Measurements from ENCODE around the gene LEPROT. TPM values are rescaled to one million over a fixed set of nuclear protein-coding genes. Genes with fewer than 3 reads are reported as not detected.

LEPROT gene
- total RNA-seq, 1 donor from 2014 or later = 107 TPM

DNA sequence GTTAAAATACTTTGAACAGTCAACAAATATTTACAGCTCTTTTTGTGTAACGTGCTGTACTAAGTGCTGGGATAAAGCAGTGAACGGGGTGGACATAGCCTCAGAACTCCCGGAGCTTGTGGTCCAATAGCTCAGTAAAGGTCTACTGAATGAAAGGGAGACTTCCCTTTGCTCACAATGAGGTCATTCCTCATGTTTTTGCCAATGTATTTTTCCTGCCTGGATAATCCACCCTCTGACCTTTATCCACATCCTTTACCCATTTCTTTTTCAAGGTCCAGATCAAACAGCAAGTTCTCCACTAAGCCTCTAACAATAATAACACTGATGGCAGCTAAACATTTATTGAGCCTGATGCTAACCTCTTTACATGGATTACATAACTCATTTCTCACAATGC is 55.9 kb downstream of the LEPROT start:
- intact Hi-C loops (cut with DNase I) = no loop called here
- H3K9me3 ChIP-seq = no peaks in the 10 kb centered on the region
- no peak for DNase-seq
- H3K36me3 ChIP-seq = no peaks in the 10 kb centered on the region
- no peaks in the 10 kb centered on the region for H3K4me1 ChIP-seq
- ATAC-seq = no peak
- no peak overlapping the region for H3K4me3 ChIP-seq
- TF ChIP-seq CTCF (IDR thresholded peaks at IDR 0.05) = no peak
- H3K27ac ChIP-seq = no peak overlapping the region
- no peaks in the 10 kb centered on the region for H3K27me3 ChIP-seq

- no peaks in the 10 kb centered on the region for H3K4me1 ChIP-seq
- H3K36me3 ChIP-seq = no peaks in the 10 kb centered on the region
- no peak overlapping the region for H3K27ac ChIP-seq
Measured at GRCh38 chr1:65477414-65478378, 57.2 kb downstream of the LEPROT start.

DNA sequence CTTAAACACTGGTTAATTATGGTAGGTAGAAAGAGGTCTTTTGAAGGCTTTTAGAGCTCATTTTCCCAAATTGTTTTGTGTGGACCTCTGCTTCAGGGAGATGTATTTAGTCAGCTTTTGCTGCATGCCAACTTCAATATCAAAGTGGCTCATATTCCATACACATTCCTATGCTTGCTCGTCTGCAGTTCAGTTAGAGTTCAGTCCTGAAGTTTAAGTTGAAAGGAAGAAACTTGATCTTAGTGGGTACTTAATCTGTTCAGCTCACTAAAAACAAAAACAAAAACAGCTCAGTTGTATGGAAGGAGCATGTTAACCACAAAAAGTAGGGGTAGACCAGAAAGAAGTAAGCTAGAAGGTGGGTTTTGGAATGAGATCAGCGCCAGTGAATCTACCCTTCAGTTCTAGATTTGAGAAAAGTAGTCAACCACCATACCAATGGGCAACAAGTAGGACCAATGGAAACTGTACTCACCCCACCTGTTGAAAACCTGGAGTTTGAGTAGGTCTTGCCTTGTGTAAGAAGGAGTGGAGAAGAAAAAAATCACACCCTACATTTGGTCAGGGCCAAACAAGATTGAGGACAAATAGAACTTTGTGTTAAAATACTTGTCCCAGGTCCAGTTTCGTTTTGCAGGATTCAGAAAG is 58.0 kb downstream of the LEPROT start:
- no peaks in the 10 kb centered on the region for H3K36me3 ChIP-seq
- H3K9me3 ChIP-seq = no peaks in the 10 kb centered on the region
- no peak for DNase-seq
- TF ChIP-seq CTCF (IDR thresholded peaks at IDR 0.05) = no peak
- no peaks in the 10 kb centered on the region for H3K27me3 ChIP-seq
- H3K4me3 ChIP-seq = no peak overlapping the region
- no peak for ATAC-seq
- intact Hi-C loops (cut with DNase I) = no loop called here
- H3K4me1 ChIP-seq = no peaks in the 10 kb centered on the region
- H3K27ac ChIP-seq = no peak overlapping the region

More at GRCh38 chr1:65477414-65478378, 57.2 kb downstream of the LEPROT start:
- no peak for ATAC-seq
- no peaks in the 10 kb centered on the region for H3K9me3 ChIP-seq
- no peaks in the 10 kb centered on the region for H3K27me3 ChIP-seq
- no peak for DNase-seq
- intact Hi-C loops (cut with DNase I) = no loop called here
- no peak for TF ChIP-seq CTCF (IDR thresholded peaks at IDR 0.05)
- no peak overlapping the region for H3K4me3 ChIP-seq

DNA sequence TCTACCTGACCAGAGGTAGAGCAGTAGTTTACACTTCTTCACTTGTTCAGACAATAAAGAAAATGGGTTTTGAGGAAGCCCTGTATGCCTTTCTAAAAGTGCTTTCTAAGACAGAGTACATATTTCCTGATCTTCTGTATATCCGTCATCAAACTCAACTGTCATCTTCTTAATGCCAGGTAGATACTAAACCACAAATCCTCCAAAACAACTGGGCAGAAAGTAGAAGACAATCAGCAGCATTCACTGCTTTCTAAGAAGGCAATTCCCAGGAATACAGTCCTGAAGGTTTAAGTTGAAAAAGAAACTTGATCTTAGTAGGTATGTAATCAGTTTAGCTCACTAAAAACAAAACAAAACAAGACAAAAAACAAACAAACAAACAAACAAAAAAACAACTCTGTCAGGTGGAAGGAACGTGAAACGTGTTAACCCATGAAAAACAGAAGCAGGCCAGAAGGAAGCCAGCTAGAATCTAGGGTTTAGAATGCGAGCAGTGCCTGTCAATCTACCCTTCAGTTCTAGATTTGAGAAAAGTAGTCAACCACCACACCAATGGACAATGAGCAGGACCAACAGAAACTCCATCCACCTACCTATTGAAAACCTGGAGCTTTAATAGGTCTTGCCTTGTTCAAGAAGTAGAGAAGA is 59.2 kb downstream of the LEPROT start:
- H3K27me3 ChIP-seq = no peaks in the 10 kb centered on the region
- intact Hi-C loops (cut with DNase I) = no loop called here
- no peaks in the 10 kb centered on the region for H3K4me1 ChIP-seq
- H3K27ac ChIP-seq = no peak overlapping the region
- H3K4me3 ChIP-seq = no peak overlapping the region
- DNase-seq = no peak
- H3K9me3 ChIP-seq = no peaks in the 10 kb centered on the region
- ATAC-seq = no peak
- no peak for TF ChIP-seq CTCF (IDR thresholded peaks at IDR 0.05)
- no peaks in the 10 kb centered on the region for H3K36me3 ChIP-seq

DNA sequence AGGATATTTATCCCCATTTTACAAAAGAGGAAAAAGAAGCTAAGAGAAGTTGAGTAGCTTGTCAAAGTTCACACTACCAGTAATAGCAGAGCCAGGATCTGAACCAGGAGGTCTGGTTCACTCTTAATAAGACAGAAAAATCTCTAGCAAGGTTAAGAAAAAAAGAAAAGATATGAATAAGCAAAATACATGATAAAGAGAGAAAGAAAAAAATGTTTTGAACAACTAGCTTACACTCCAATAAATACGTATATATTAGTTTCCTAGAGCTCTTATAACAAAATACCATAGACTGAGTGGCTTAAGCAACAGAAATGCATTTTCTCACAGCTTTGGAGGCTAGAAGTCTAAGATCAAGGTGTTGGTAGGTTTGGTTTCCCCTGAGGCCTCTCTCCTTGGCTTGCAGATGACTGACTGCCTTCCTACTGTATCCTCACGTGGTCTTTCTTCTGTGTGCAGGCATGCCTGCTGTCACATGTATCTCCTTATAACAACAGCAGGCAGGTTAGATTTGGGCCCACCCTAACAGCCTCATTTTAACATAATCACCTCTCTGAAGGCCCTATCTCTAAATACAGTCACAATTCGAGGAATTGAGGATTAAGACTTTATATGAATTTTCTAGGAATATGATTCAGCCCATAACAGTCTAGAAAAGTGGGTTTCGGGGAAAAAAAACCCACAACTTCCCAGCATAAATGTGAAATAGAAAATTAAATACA is 60.4 kb downstream of the LEPROT start:
- ATAC-seq (no peak), DNase-seq (no peak)
- no peaks in the 10 kb centered on the region for H3K27me3 ChIP-seq
- H3K4me1 ChIP-seq = no peaks in the 10 kb centered on the region
- H3K9me3 ChIP-seq = no peaks in the 10 kb centered on the region
- H3K36me3 ChIP-seq = no peaks in the 10 kb centered on the region
- H3K27ac ChIP-seq = no peak overlapping the region
- no peak for TF ChIP-seq CTCF (IDR thresholded peaks at IDR 0.05)
- H3K4me3 ChIP-seq = no peak overlapping the region
- intact Hi-C loops (cut with DNase I) = no loop called here

All from upper lobe of right lung (tissue), 1 donor.